ENCODE data around the gene OPCML. TPM values are rescaled to one million over a fixed set of nuclear protein-coding genes. Genes with fewer than 3 reads are reported as not detected.

The OPCML gene
- total and polyA plus RNA-seq, 2 experiments from 2014 or later, result 1.2 to 4.4 TPM

DNA sequence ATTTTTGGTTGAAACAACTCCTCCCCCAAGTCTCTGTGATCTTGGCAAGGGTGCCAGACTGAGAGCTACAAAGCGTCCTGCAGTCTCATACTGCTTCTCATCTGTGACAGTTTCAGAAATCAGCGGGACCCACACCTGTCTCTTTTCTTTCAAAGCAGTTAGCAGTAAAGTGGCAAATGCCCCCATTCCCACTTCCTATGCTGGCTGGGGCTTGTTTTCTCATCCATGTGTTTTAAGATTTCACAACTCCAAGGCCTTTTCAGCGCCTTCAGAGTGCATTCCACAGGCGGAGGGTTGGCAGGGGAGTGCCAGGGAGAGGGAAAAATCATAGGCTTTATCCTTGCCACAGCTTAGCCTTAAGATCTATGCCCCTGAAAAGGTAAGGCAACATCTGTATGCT is 493.5 kb downstream of the OPCML start:
- no peak overlapping the region for H3K4me3 Mint-ChIP-seq
- ATAC-seq (no peak), DNase-seq (ENCODE audit: low spot score) (no peak)
- Histone ChIP-seq H3K79me2 (replicated peaks; ENCODE audit: insufficient read depth) (no peaks in the 10 kb centered on the region), H3K4me1 (ENCODE audit: insufficient read depth) (peaks cover 7% of the 10 kb centered on the region; the same call in 1 of the 2 replicates), H3K4me3 (no peak overlapping the region), H4K20me1 (replicated peaks; ENCODE audit: insufficient read depth) (no peaks in the 10 kb centered on the region), H3F3A (replicated peaks; ENCODE audit: low read depth) (no peaks in the 10 kb centered on the region), H3K4me2 (no peak overlapping the region), H3K27me3 (ENCODE audit: insufficient read depth) (no peaks in the 10 kb centered on the region), H3K36me3 (ENCODE audit: insufficient read depth) (no peaks in the 10 kb centered on the region), H3K9me2 (ENCODE audit: insufficient read depth) (no peaks in the 10 kb centered on the region), H2AFZ (no peak overlapping the region), H3K27ac (ENCODE audit: low read depth) (no peak overlapping the region)
- no peak overlapping the region for H3K27ac Mint-ChIP-seq
- H3K9me3 Mint-ChIP-seq, result no peaks in the 10 kb centered on the region
- no peaks in the 10 kb centered on the region for H3K36me3 Mint-ChIP-seq (ENCODE audit: low read depth)
- H3K4me1 Mint-ChIP-seq, result peaks cover 7% of the 10 kb centered on the region
- H3K27me3 Mint-ChIP-seq (ENCODE audit: insufficient read depth, low read depth, poor library complexity), result peaks cover 2% of the 10 kb centered on the region
- TF ChIP-seq, protein P1, sequence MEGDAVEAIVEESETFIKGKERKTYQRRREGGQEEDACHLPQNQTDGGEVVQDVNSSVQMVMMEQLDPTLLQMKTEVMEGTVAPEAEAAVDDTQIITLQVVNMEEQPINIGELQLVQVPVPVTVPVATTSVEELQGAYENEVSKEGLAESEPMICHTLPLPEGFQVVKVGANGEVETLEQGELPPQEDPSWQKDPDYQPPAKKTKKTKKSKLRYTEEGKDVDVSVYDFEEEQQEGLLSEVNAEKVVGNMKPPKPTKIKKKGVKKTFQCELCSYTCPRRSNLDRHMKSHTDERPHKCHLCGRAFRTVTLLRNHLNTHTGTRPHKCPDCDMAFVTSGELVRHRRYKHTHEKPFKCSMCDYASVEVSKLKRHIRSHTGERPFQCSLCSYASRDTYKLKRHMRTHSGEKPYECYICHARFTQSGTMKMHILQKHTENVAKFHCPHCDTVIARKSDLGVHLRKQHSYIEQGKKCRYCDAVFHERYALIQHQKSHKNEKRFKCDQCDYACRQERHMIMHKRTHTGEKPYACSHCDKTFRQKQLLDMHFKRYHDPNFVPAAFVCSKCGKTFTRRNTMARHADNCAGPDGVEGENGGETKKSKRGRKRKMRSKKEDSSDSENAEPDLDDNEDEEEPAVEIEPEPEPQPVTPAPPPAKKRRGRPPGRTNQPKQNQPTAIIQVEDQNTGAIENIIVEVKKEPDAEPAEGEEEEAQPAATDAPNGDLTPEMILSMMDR (conservative IDR thresholded peaks at IDR 0.05; ENCODE audit: low read depth in 2 of 2), result no peak
- TF ChIP-seq EZH2 (IDR thresholded peaks at IDR 0.05; ENCODE audit: low read depth, unreplicated experiment) (no peak), NANOG (IDR thresholded peaks at IDR 0.05; ENCODE audit: borderline replicate concordance) (no peak), POLR2AphosphoS5 (IDR thresholded peaks at IDR 0.05; ENCODE audit: low read depth) (no peak), ZNF331 (CRISPR knock-in tag; IDR thresholded peaks at IDR 0.05; ENCODE audit: low read depth) (no peak), STAT1 (IDR thresholded peaks at IDR 0.05; ENCODE audit: unreplicated experiment) (no peak), CREB1 (CRISPR knock-in tag; IDR thresholded peaks at IDR 0.05; ENCODE audit: low read depth) (no peak), ZNF114 (CRISPR knock-in tag; IDR thresholded peaks at IDR 0.05) (no peak), EZH2phosphoT487 (IDR thresholded peaks at IDR 0.05; ENCODE audit: unreplicated experiment) (no peak), JUNB (IDR thresholded peaks at IDR 0.05; ENCODE audit: unreplicated experiment) (no peak)
- TF ChIP-seq, protein P2, sequence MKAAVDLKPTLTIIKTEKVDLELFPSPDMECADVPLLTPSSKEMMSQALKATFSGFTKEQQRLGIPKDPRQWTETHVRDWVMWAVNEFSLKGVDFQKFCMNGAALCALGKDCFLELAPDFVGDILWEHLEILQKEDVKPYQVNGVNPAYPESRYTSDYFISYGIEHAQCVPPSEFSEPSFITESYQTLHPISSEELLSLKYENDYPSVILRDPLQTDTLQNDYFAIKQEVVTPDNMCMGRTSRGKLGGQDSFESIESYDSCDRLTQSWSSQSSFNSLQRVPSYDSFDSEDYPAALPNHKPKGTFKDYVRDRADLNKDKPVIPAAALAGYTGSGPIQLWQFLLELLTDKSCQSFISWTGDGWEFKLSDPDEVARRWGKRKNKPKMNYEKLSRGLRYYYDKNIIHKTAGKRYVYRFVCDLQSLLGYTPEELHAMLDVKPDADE (IDR thresholded peaks at IDR 0.05), result no peak
- TF ChIP-seq, protein P3, sequence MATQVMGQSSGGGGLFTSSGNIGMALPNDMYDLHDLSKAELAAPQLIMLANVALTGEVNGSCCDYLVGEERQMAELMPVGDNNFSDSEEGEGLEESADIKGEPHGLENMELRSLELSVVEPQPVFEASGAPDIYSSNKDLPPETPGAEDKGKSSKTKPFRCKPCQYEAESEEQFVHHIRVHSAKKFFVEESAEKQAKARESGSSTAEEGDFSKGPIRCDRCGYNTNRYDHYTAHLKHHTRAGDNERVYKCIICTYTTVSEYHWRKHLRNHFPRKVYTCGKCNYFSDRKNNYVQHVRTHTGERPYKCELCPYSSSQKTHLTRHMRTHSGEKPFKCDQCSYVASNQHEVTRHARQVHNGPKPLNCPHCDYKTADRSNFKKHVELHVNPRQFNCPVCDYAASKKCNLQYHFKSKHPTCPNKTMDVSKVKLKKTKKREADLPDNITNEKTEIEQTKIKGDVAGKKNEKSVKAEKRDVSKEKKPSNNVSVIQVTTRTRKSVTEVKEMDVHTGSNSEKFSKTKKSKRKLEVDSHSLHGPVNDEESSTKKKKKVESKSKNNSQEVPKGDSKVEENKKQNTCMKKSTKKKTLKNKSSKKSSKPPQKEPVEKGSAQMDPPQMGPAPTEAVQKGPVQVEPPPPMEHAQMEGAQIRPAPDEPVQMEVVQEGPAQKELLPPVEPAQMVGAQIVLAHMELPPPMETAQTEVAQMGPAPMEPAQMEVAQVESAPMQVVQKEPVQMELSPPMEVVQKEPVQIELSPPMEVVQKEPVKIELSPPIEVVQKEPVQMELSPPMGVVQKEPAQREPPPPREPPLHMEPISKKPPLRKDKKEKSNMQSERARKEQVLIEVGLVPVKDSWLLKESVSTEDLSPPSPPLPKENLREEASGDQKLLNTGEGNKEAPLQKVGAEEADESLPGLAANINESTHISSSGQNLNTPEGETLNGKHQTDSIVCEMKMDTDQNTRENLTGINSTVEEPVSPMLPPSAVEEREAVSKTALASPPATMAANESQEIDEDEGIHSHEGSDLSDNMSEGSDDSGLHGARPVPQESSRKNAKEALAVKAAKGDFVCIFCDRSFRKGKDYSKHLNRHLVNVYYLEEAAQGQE (IDR thresholded peaks at IDR 0.05; ENCODE audit: unreplicated experiment), result no peak
- TF ChIP-seq, protein P4, sequence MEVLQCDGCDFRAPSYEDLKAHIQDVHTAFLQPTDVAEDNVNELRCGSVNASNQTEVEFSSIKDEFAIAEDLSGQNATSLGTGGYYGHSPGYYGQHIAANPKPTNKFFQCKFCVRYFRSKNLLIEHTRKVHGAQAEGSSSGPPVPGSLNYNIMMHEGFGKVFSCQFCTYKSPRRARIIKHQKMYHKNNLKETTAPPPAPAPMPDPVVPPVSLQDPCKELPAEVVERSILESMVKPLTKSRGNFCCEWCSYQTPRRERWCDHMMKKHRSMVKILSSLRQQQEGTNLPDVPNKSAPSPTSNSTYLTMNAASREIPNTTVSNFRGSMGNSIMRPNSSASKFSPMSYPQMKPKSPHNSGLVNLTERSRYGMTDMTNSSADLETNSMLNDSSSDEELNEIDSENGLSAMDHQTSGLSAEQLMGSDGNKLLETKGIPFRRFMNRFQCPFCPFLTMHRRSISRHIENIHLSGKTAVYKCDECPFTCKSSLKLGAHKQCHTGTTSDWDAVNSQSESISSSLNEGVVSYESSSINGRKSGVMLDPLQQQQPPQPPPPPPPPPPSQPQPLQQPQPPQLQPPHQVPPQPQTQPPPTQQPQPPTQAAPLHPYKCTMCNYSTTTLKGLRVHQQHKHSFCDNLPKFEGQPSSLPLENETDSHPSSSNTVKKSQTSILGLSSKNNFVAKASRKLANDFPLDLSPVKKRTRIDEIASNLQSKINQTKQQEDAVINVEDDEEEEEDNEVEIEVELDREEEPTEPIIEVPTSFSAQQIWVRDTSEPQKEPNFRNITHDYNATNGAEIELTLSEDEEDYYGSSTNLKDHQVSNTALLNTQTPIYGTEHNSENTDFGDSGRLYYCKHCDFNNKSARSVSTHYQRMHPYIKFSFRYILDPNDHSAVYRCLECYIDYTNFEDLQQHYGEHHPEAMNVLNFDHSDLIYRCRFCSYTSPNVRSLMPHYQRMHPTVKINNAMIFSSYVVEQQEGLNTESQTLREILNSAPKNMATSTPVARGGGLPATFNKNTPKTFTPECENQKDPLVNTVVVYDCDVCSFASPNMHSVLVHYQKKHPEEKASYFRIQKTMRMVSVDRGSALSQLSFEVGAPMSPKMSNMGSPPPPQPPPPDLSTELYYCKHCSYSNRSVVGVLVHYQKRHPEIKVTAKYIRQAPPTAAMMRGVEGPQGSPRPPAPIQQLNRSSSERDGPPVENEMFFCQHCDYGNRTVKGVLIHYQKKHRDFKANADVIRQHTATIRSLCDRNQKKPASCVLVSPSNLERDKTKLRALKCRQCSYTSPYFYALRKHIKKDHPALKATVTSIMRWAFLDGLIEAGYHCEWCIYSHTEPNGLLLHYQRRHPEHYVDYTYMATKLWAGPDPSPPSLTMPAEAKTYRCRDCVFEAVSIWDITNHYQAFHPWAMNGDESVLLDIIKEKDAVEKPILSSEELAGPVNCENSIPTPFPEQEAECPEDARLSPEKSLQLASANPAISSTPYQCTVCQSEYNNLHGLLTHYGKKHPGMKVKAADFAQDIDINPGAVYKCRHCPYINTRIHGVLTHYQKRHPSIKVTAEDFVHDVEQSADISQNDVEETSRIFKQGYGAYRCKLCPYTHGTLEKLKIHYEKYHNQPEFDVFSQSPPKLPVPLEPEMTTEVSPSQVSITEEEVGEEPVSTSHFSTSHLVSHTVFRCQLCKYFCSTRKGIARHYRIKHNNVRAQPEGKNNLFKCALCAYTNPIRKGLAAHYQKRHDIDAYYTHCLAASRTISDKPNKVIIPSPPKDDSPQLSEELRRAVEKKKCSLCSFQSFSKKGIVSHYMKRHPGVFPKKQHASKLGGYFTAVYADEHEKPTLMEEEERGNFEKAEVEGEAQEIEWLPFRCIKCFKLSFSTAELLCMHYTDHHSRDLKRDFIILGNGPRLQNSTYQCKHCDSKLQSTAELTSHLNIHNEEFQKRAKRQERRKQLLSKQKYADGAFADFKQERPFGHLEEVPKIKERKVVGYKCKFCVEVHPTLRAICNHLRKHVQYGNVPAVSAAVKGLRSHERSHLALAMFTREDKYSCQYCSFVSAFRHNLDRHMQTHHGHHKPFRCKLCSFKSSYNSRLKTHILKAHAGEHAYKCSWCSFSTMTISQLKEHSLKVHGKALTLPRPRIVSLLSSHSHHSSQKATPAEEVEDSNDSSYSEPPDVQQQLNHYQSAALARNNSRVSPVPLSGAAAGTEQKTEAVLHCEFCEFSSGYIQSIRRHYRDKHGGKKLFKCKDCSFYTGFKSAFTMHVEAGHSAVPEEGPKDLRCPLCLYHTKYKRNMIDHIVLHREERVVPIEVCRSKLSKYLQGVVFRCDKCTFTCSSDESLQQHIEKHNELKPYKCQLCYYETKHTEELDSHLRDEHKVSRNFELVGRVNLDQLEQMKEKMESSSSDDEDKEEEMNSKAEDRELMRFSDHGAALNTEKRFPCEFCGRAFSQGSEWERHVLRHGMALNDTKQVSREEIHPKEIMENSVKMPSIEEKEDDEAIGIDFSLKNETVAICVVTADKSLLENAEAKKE (CRISPR knock-in tag; IDR thresholded peaks at IDR 0.05), result no peak

All from GM23338 (cell line).